Measurements from ENCODE around the gene GOLGA5.

GOLGA5 gene

DNA sequence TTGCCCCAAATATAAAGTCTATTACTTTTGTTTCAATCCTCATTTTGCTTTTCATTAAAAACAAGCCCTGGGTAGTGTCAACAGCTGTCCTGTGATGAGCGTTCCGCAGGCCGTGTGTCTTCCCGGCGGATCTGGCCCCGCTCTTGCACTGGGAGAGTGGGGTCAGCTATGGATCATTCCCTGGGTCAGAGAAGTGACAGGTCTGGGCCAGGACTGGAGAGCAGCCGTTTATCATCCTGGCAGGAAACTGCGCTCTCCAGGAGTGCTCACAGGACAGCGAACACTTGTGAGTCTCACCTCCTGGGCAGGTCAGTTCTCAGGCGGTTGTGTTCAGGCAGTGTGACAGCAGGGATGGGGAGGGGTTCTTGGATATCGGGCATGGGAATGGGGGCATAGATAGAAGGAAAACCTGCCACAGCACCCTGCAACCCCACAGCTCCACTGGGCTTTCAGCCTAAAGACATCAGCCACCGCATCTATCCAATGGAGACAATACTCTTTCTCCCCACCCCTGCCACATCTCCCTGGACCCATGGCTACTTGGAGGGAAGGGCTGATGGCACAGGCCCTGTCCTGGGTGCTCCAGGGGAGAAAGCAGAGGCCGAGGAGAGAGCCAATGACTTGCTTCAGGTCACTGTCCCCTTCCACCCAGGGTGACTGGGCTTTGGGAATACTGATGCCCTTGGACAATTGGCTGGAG lies 81.0 kb downstream of the GOLGA5 start:
- no peak for DNase-seq (ENCODE audit: extremely low read depth, insufficient read length)
- Histone ChIP-seq H3K4me3 (replicated peaks; ENCODE audit: low read depth, low read length) (no peak overlapping the region), H3K27me3 (replicated peaks; ENCODE audit: control insufficient read depth, insufficient read depth, low read length) (peaks cover 1% of the 10 kb centered on the region), H3K36me3 (ENCODE audit: control insufficient read depth, insufficient read depth, low read length) (no peaks in the 10 kb centered on the region)
- TF ChIP-seq CTCF (IDR thresholded peaks at IDR 0.05; ENCODE audit: insufficient read depth, low read length, poor library complexity, severe bottlenecking): no peak

GRCh38 chr14:92877757-92878431 lies 83.8 kb downstream of the GOLGA5 start:
- Histone ChIP-seq H3K27me3 (replicated peaks; ENCODE audit: control insufficient read depth, insufficient read depth, low read length) (peaks cover 1% of the 10 kb centered on the region), H3K4me3 (replicated peaks; ENCODE audit: low read depth, low read length) (no peak overlapping the region), H3K36me3 (ENCODE audit: control insufficient read depth, insufficient read depth, low read length) (no peaks in the 10 kb centered on the region)
- TF ChIP-seq CTCF (IDR thresholded peaks at IDR 0.05; ENCODE audit: insufficient read depth, low read length, poor library complexity, severe bottlenecking): no peak
- no peak for DNase-seq (ENCODE audit: extremely low read depth, insufficient read length)

GRCh38 chr14:92880351-92880750 lies 86.2 kb downstream of the GOLGA5 start:
- no peak for TF ChIP-seq CTCF (IDR thresholded peaks at IDR 0.05; ENCODE audit: insufficient read depth, low read length, poor library complexity, severe bottlenecking)
- no peaks in the 10 kb centered on the region; the same call in none of the 2 replicates for H3K27me3 ChIP-seq (replicated peaks; ENCODE audit: control insufficient read depth, insufficient read depth, low read length)
- H3K4me3 ChIP-seq (replicated peaks; ENCODE audit: low read depth, low read length): no peak overlapping the region
- DNase-seq (ENCODE audit: extremely low read depth, insufficient read length): no peak
- no peaks in the 10 kb centered on the region for H3K36me3 ChIP-seq (ENCODE audit: control insufficient read depth, insufficient read depth, low read length)

- Histone ChIP-seq H3K27me3 (replicated peaks; ENCODE audit: control insufficient read depth, insufficient read depth, low read length) (no peaks in the 10 kb centered on the region; the same call in none of the 2 replicates), H3K36me3 (ENCODE audit: control insufficient read depth, insufficient read depth, low read length) (no peaks in the 10 kb centered on the region), H3K4me3 (replicated peaks; ENCODE audit: low read depth, low read length) (no peak overlapping the region)
- DNase-seq (ENCODE audit: extremely low read depth, insufficient read length): no peak
- no peak for TF ChIP-seq CTCF (IDR thresholded peaks at IDR 0.05; ENCODE audit: insufficient read depth, low read length, poor library complexity, severe bottlenecking)
Measured at GRCh38 chr14:92880851-92881250, 86.7 kb downstream of the GOLGA5 start.

- no peaks in the 10 kb centered on the region; the same call in none of the 2 replicates for H3K27me3 ChIP-seq (replicated peaks; ENCODE audit: control insufficient read depth, insufficient read depth, low read length)
- TF ChIP-seq CTCF (IDR thresholded peaks at IDR 0.05; ENCODE audit: insufficient read depth, low read length, poor library complexity, severe bottlenecking): no peak
- no peaks in the 10 kb centered on the region for H3K36me3 ChIP-seq (ENCODE audit: control insufficient read depth, insufficient read depth, low read length)
- DNase-seq (ENCODE audit: extremely low read depth, insufficient read length): no peak
- no peak overlapping the region for H3K4me3 ChIP-seq (replicated peaks; ENCODE audit: low read depth, low read length)
Measured at GRCh38 chr14:92883066-92883465, 89.0 kb downstream of the GOLGA5 start.
